Measurements from ENCODE around the gene ATP11C. TPM values are rescaled to one million over a fixed set of nuclear protein-coding genes. Genes with fewer than 3 reads are reported as not detected.
"Not testable (repeated sequence)": the region's sequence is repeated elsewhere in the genome, so short reads cannot be mapped to it uniquely, and the experiment has no call there.

Gene ATP11C
- total RNA-seq, 2 donors from 2014 or later: 19.2 to 20.0 TPM

DNA sequence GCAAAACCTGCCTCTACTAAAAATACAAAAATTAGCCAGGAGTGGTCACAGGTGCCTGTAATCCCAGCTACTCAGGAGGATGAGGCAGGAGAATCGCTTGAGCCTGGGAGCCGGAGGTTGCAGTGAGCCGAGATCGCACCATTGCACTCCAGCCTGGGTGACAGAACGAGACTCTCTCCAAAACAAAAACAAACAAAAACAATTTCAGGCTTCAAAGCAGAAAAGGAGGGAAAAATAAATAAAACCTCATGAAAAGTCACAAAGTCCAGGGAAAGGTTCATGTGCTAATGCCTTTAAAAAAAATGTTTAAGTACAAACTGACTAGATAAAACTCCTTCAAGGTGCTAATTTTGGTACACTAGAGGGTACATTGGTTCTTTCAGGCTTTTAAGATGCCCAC, 96.5 kb downstream of the ATP11C start:
- not testable (repeated sequence) for ATAC-seq; DNase-seq (ENCODE audit: low spot score in 2 of 2)

DNA sequence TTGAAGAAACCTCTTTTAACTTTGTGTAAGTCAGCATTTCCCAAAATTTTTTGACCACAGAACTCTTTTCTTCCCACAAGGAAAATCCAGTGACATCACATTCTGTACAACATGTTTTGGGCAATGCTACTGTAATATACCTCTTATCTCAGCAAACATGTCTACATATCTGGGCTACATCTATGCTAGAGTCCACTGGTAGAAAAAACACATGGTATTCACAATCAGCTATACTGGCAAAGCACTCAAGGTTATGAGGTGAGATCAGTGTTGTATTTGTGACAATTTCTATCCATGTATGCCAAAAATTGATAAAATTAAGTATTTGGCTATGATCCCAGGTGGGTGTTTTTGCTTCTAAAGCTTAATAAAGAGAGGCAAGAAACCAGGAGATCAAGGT, 98.0 kb downstream of the ATP11C start:
- H3K36me3 Mint-ChIP-seq: peaks cover 0 to 3% of the 10 kb centered on the region in 2 donors
- ATAC-seq (no peak), DNase-seq (ENCODE audit: low spot score in 2 of 2) (no peak)
- H3K27ac Mint-ChIP-seq: no peak overlapping the region
- peaks cover 0 to 8% of the 10 kb centered on the region in 2 donors for H3K9me3 Mint-ChIP-seq

More for the DNA sequence above, 96.5 kb downstream of the ATP11C start:
- not testable (repeated sequence) for H3K27ac Mint-ChIP-seq, H3K36me3 Mint-ChIP-seq, H3K9me3 Mint-ChIP-seq

DNA sequence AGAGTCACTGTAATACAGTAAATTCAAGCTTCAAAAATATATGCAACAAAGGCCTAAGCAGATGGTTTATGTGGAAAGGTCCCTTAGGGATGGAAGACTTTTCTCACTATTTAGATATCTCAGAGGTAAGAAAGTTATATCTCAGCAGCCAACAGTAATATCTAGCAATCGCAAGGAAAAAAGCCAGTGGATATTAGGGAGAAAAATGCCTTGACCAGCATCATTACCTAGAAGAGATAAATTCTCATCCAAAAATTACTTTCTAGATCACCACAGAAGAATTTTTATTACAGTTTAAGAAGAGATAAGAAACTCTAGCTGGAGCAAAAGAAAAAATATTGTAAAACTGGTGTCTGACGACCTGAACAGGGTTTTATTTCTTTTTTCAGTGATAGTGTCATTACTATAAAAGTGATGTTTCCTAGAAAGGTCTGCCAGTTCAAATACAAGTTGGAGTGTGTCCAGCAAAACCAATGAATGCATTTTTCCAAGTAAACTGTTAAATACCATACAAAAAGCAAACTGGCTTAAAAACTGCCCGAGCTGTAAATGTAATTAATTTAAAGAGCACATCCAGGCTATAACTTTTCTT, 100.0 kb downstream of the ATP11C start:
- no peak for DNase-seq (ENCODE audit: low spot score in 2 of 2)
- Mint-ChIP-seq H3K36me3 (no peaks in the 10 kb centered on the region), H3K9me3 (no peaks in the 10 kb centered on the region), H3K27ac (no peak overlapping the region)
- no peak for ATAC-seq

DNA sequence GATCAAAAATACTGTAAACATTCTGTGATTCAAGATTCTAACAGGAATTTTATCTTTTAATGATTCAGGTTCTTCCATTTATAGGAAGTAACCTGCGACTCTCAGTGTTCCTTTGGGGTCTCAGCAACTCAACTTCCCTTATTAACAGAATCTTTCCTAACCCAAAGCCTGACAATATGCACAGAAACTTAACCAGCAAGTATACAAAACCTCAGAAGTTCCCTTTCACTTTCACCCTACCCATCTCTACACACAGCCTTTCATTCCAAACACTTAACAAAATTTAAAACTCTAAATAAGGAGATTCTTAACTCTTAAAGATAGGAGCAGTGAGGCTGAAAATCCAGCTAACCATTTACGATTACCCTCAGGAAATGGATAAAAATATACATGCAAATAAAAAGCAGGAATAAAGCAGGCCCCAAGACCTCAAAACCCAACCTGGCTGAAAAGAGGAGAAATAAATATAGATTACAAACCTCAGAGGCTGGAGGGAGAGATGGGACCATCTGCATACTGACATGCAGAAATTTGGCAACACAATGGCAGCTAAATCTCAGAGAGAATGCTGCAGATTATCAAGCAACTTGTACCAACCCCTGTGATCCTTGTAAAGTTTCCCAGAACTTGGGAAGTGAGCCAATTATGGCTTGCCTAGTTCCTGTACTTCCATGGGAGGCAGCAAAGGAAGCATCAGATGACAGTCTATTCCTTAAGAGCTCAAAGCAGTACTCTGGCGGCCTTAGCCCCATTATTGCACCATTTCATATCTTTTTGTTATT, 101.0 kb downstream of the ATP11C start:
- ATAC-seq: peak in 1 of 2 donors; percentile 46
- H3K27ac Mint-ChIP-seq: peak overlapping the region in 1 of 2 donors; percentile 55
- H3K9me3 Mint-ChIP-seq: no peaks in the 10 kb centered on the region
- H3K36me3 Mint-ChIP-seq: no peaks in the 10 kb centered on the region
- no peak for DNase-seq (ENCODE audit: low spot score in 2 of 2)

DNA sequence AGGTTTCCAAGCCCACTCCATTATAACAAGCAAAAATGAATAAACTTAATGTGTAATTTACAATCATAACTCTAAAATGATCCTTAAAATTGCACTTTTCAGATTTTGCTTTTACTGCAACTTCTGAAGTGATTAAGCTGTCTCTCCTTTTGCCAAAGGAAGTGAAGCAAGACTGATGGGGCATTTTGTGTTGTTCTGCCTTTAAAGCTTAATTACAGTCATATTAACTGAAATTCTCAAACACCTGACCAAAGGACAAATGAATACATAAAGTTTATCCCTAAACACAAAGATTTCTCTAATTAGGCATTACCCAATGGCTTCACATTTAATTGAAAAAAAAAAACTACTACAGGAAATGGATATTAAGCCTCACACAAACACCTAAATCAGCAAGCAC, 101.8 kb downstream of the ATP11C start:
- H3K36me3 Mint-ChIP-seq: no peaks in the 10 kb centered on the region
- no peak for ATAC-seq
- no peaks in the 10 kb centered on the region for H3K9me3 Mint-ChIP-seq
- no peak for DNase-seq (ENCODE audit: low spot score in 2 of 2)
- no peak overlapping the region for H3K27ac Mint-ChIP-seq

DNA sequence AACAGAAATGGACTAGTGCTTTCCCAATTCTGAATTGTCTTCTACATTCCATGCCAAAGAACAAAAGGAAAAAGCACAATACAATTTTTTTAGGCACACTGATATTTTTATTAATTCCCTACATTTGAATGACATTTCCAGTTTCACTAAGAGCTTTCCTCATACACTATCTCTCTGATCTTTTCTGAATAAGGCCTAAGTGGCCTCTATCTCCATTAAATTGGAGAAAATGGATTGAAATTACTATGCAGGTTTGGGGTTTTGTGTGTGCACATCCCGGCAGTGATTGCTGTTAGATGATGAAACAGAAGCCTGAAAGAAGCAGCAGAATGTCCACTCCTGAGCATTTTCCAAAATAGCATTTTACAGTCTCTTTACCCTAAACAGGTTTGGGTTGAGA, 104.0 kb downstream of the ATP11C start:
- no peaks in the 10 kb centered on the region for H3K9me3 Mint-ChIP-seq
- H3K36me3 Mint-ChIP-seq: no peaks in the 10 kb centered on the region
- ATAC-seq (no peak), DNase-seq (ENCODE audit: low spot score in 2 of 2) (no peak)
- no peak overlapping the region for H3K27ac Mint-ChIP-seq

DNA sequence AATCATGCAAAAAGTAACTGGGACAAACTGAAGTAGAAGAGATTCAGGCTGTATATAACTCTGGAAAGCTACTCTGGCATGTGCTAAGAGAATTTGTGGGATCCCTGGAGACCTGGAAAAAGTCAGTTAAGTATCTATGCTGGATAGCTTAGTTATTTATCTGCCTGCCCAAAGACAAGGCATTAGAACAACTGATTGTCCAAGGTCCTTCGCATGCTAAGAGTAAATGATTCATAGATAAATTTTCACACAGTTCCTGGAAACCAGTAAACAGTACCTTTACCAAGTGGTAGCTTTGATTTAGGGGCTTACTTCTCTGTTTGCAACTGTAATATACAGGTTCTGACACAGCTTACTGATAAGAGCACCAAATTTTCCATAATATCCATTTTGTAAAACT, 104.8 kb downstream of the ATP11C start:
- ATAC-seq: no peak
- no peak for DNase-seq (ENCODE audit: low spot score in 2 of 2)
- Mint-ChIP-seq H3K27ac (no peak overlapping the region), H3K36me3 (no peaks in the 10 kb centered on the region), H3K9me3 (no peaks in the 10 kb centered on the region)

DNA sequence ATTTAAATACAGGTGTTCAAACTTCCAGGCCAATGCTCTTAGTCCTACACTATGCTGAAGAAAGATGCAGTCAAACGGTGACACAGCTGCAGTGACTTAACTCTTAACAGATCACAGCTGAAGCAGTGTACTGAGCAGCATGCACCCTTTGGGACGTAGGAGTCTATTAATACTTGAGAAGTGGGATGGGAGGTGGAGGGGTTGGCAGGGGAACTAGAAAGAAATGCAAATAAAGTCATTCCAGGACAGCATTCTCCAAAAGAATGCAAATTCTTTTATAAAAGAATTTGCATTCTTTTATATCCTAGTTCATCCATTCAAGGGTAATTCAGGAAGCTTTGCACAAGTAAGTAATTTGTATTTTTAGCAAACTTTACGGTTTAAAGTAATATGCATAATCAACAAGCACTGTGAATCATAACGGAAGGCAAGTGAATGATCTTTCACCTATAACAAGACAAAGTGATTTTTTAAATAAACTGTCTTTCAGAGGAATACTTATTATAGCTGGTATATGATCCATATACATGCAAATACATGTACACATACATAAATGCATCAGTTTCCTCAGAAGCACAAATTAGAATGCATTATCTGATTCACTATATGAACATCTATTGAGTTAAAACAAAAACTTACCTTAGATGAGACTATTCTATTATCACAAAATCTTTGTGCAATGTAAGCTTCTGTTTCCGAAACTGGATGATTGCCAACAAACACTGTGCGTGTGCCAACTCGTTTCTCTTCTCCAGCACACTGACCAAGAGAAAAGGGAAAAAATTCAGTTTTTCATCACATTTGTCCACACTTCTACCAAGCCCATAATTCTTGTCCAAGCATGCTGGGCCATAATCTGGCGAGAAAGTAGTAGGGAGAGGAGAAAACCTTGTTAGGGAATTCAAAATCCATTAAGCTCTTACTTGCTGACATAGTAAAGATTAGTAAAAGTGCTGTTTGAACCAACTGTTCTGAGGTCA, 106.5 kb downstream of the ATP11C start:
- ATAC-seq: no peak
- H3K36me3 Mint-ChIP-seq: no peaks in the 10 kb centered on the region
- H3K27ac Mint-ChIP-seq: no peak overlapping the region
- no peaks in the 10 kb centered on the region for H3K9me3 Mint-ChIP-seq
- no peak for DNase-seq (ENCODE audit: low spot score in 2 of 2)

DNA sequence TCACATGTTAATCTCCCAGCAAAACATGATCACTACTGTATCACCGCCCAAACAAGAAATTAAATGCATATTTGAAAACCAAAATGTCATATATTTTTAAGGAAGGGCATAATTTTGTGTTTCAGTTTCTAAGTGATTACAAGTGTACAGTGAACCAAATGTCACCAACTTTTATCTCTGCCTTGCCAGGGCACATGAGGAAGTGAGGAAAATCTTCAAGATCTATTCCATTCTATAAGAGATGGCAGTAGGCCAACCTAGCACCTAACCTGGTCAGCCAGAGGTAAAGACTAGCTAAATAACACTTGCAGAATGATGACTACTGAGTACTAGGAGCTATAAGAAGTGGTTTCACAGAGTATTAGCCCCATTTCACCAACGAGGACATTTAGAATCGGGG, 107.2 kb downstream of the ATP11C start:
- H3K27ac Mint-ChIP-seq: no peak overlapping the region
- ATAC-seq (no peak), DNase-seq (ENCODE audit: low spot score in 2 of 2) (no peak)
- H3K36me3 Mint-ChIP-seq: no peaks in the 10 kb centered on the region
- H3K9me3 Mint-ChIP-seq: no peaks in the 10 kb centered on the region

DNA sequence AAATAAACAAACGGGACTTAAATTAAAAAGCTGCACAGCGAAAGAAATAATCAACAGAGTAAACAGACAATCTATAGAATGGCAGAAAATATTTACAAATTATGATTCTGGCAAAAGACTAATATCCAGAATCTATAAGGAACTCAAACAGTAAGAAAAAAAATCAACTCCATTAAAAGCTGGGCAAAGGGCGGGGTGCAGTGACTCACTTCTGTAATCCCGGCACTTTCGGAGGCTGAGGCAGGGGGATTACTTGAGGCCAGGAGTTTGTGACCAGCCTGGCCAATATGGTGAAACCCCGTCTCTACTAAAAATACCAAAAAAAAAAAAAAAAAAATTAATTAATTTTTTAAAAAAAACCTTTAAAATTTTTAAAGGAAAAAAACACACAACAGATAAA, 109.0 kb downstream of the ATP11C start:
- Mint-ChIP-seq H3K36me3 (no peaks in the 10 kb centered on the region), H3K9me3 (no peaks in the 10 kb centered on the region), H3K27ac (no peak overlapping the region)
- DNase-seq (ENCODE audit: low spot score in 2 of 2): no peak
- ATAC-seq: no peak

DNA sequence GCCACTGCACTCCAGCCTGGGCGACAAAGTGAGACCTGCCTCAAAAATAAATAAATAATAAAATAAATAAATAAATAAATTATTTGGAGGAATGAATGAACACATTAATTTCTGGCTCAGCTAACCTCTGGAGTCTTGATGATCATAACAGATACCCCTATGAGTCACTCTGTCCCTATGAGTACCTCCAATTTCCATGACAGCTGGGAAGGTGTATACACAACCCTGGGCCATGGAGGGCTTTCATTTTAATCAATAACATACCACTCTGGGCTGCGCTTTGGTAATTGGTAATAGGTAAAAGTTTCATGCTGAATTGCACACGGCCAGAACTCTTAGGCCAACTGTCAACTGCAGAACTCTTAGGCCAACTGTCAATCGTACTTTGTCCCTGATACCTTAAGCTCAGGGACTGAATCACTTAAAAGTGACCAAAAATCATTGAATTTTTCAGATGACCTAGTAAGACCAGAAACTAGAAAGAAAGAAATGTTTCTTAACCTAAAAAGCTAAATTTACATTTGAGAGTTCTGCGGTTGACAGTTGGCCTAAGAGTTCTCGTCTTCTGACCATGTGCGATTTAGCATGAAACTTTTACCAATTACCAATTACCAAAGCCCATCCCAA, 112.4 kb downstream of the ATP11C start:
- peaks cover 7 to 10% of the 10 kb centered on the region in 2 donors for H3K36me3 Mint-ChIP-seq
- peak in 1 of 2 donors; percentile 70 for ATAC-seq
- DNase-seq (ENCODE audit: low spot score in 2 of 2): no peak
- H3K9me3 Mint-ChIP-seq: no peaks in the 10 kb centered on the region
- no peak overlapping the region for H3K27ac Mint-ChIP-seq

DNA sequence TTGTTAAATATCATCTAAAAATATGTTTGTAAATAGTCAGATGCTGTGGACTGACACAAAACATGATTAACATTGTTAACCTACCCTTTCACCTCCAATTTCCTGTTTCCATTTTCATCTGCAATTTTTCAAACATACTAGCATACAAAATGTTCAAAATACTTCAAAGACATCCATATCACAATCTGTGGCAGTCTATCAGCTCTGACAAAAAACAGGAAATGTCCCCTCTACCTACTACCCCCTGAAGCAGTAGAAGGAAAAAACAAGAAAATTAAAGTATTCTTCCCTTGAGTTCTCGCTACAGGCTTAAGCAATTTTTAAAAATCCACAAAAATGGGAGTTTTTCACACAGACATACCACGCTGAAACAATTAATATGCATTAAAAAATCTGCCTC, 116.6 kb downstream of the ATP11C start:
- Mint-ChIP-seq H3K27ac (no peak overlapping the region), H3K36me3 (peaks cover 7 to 22% of the 10 kb centered on the region in 2 donors), H3K9me3 (no peaks in the 10 kb centered on the region)
- ATAC-seq: no peak
- no peak for DNase-seq (ENCODE audit: low spot score in 2 of 2)

DNA sequence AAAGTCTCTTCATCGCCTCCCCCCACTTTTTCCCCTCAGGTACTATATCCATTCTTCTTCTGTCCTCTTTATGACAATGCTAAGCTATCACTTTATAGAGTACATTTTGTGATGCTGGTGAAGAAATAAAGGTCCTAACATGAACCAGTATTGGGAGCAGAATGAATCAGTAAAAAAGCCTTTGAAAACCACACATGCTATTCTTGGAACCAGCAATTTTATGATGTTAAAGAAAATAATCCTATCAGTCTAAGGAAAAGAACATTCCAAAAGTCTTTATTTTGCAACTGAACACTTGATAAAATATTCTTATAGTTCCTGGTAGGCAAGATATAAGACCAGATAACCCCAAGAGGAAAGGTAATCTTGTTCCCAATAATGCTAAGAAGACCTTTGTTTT, 117.1 kb downstream of the ATP11C start:
- H3K27ac Mint-ChIP-seq: no peak overlapping the region
- DNase-seq (ENCODE audit: low spot score in 2 of 2) (no peak), ATAC-seq (no peak)
- peaks cover 7 to 22% of the 10 kb centered on the region in 2 donors for H3K36me3 Mint-ChIP-seq
- H3K9me3 Mint-ChIP-seq: no peaks in the 10 kb centered on the region

DNA sequence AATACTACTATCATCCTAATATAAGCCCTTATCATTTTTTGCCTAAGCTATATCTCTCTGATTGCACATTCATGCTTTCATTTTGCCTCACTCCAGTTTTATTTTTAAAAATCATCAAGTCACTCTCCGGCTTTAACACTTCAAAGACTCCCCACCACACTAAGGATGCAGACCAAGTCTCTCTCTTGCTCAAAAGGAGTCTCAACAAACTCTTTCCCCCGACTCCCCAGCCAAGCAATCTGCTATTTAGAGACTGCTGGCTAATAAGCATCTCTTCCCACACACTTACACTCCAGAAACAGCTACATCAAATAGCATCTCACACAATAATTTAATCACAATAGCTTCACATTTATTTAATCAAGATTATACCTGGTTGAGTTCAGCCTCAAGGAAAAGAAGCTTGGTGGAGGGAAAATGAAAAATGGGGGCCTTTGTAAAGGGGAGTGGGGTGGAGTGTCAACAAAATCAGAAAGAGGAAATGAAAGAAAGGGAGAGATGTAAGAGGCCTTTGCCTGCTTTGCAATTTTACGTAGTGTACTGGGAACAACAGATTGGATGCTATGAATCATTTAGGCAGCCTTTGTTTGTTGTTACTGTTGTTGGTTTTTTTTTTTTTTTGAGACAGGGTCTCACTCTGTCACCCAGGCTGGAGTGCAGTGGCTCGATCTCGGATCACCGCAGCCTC, 120.8 kb downstream of the ATP11C start:
- H3K36me3 Mint-ChIP-seq: peaks cover 5 to 18% of the 10 kb centered on the region in 2 donors
- ATAC-seq (no peak), DNase-seq (ENCODE audit: low spot score in 2 of 2) (no peak)
- H3K27ac Mint-ChIP-seq: no peak overlapping the region
- no peaks in the 10 kb centered on the region for H3K9me3 Mint-ChIP-seq

DNA sequence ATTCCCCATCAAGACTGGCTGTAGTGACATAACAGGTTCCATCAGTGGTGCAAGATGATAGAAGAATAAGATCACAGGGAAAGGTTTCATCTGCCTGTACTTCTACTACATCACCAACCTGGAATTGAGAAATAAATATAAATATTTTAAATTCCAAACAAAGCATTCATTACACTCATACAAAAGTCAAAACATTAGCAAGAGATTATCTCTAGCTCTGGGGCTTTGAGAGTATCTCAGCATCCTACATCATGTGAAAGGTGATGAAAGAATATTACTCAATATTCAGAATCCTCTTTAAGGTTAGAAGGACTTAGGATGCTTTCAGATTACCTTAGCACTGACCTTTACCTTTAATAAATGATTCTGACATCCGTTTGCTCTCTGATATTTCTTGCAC, 128.4 kb downstream of the ATP11C start:
- DNase-seq (ENCODE audit: low spot score in 2 of 2) (no peak), ATAC-seq (no peak)
- no peak overlapping the region for H3K27ac Mint-ChIP-seq
- H3K9me3 Mint-ChIP-seq: no peaks in the 10 kb centered on the region
- peaks cover 0 to 5% of the 10 kb centered on the region in 2 donors for H3K36me3 Mint-ChIP-seq

DNA sequence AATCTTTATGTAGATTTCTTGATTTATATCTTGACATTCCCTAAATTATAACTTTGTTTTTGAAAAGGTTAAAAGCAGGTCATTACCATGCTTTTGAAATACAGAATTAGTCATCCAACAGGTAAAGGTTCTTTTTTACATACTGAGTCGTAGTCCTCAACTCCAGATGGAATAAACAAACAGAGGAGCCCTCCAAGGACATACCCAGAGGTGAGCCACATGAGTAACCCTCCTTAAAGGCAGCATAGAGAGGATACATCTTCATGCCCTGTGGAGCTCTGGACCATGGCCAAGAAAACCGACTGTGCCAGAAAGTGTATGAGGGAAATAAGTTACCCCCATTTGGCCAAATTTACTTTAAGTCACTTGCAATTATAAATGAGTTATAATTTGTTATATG, 129.6 kb downstream of the ATP11C start:
- ATAC-seq (no peak), DNase-seq (ENCODE audit: low spot score in 2 of 2) (no peak)
- peaks cover 0 to 8% of the 10 kb centered on the region in 2 donors for H3K36me3 Mint-ChIP-seq
- no peak overlapping the region for H3K27ac Mint-ChIP-seq
- H3K9me3 Mint-ChIP-seq: no peaks in the 10 kb centered on the region
